Measurements from ENCODE around the gene ADAM22. TPM values are rescaled to one million over a fixed set of nuclear protein-coding genes. Genes with fewer than 3 reads are reported as not detected.

Gene ADAM22
- total and polyA plus RNA-seq, 4 donors: 0.04 to 0.61 (median 0.15) TPM

GRCh38 chr7:88091988-88092675, 158.1 kb downstream of the ADAM22 start:
- Histone ChIP-seq H3K27ac (ENCODE audit: low read depth in 1 of 2, low read length in 2 of 2) (no peak overlapping the region), H3K27me3 (ENCODE audit: control insufficient read depth in 4 of 4, insufficient read depth in 4 of 4, low read length in 3 of 4) (no peaks in the 10 kb centered on the region), H3K4me3 (ENCODE audit: low read depth in 1 of 3, low read length in 3 of 3) (no peak overlapping the region), H3K36me3 (ENCODE audit: control insufficient read depth in 4 of 4, insufficient read depth in 3 of 4, low read depth in 1 of 4, low read length in 3 of 4) (no peaks in the 10 kb centered on the region), H3K9me3 (ENCODE audit: control insufficient read depth in 4 of 4, low read length in 3 of 4) (no peaks in the 10 kb centered on the region), H3K9ac (ENCODE audit: low read depth in 1 of 2, low read length in 2 of 2) (no peak overlapping the region), H3K4me1 (ENCODE audit: control insufficient read depth in 4 of 4, insufficient read depth in 4 of 4, low read length in 3 of 4) (no peaks in the 10 kb centered on the region)
- TF ChIP-seq HNF4A (conservative IDR thresholded peaks at IDR 0.05) (no peak), TAF1 (conservative IDR thresholded peaks at IDR 0.05) (no peak), FOXA1 (IDR thresholded peaks at IDR 0.05) (no peak), RAD21 (IDR thresholded peaks at IDR 0.05) (no peak), GABPA (IDR thresholded peaks at IDR 0.05 in 1 of 2, conservative IDR thresholded peaks at IDR 0.05 in 1 of 2) (no peak), EGR1 (IDR thresholded peaks at IDR 0.05; ENCODE audit: low read depth in 2 of 2) (no peak), RXRA (IDR thresholded peaks at IDR 0.05) (no peak), NR2F2 (IDR thresholded peaks at IDR 0.05) (no peak), YY1 (IDR thresholded peaks at IDR 0.05) (no peak), JUND (IDR thresholded peaks at IDR 0.05) (no peak), CTCF (IDR thresholded peaks at IDR 0.05; ENCODE audit: low read depth, low read length, missing input control) (no peak), SP1 (IDR thresholded peaks at IDR 0.05) (no peak), HNF4G (IDR thresholded peaks at IDR 0.05) (no peak), FOXA2 (IDR thresholded peaks at IDR 0.05) (no peak)
- TF ChIP-seq, protein P1, sequence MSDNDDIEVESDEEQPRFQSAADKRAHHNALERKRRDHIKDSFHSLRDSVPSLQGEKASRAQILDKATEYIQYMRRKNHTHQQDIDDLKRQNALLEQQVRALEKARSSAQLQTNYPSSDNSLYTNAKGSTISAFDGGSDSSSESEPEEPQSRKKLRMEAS (IDR thresholded peaks at IDR 0.05): no peak
- TF ChIP-seq, protein P2, sequence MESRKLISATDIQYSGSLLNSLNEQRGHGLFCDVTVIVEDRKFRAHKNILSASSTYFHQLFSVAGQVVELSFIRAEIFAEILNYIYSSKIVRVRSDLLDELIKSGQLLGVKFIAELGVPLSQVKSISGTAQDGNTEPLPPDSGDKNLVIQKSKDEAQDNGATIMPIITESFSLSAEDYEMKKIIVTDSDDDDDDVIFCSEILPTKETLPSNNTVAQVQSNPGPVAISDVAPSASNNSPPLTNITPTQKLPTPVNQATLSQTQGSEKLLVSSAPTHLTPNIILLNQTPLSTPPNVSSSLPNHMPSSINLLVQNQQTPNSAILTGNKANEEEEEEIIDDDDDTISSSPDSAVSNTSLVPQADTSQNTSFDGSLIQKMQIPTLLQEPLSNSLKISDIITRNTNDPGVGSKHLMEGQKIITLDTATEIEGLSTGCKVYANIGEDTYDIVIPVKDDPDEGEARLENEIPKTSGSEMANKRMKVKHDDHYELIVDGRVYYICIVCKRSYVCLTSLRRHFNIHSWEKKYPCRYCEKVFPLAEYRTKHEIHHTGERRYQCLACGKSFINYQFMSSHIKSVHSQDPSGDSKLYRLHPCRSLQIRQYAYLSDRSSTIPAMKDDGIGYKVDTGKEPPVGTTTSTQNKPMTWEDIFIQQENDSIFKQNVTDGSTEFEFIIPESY (IDR thresholded peaks at IDR 0.05): no peak
- 94% methylated on average over 3 of the region's 3 CpGs for WGBS
- no peak for DNase-seq (ENCODE audit: low spot score)

DNA sequence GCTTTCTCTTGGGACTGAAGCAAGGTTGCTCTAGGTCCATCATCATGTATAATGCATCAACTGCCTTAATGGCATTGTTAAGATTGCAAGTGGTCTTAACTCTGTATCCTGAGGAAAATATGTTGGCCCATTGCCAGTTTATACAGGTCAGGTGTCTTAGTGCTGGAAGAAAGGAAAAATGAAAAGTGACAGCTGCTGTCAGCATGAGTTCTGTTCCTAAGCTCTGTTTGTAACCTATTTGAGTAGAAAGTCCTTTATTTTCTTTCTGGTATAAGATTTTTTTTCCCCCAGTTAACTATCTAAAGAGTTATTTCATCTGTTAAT, 158.6 kb downstream of the ADAM22 start:
- H3K27ac ChIP-seq (ENCODE audit: low read depth in 1 of 2, low read length in 2 of 2): no peak overlapping the region
- H3K9ac ChIP-seq (ENCODE audit: low read depth in 1 of 2, low read length in 2 of 2): no peak overlapping the region
- TF ChIP-seq EGR1 (IDR thresholded peaks at IDR 0.05; ENCODE audit: low read depth in 2 of 2): no peak
- TF ChIP-seq CTCF (IDR thresholded peaks at IDR 0.05; ENCODE audit: low read depth, low read length, missing input control): no peak
- TF ChIP-seq GABPA (IDR thresholded peaks at IDR 0.05 in 1 of 2, conservative IDR thresholded peaks at IDR 0.05 in 1 of 2): no peak
- TF ChIP-seq, protein P2 (IDR thresholded peaks at IDR 0.05): no peak
- TF ChIP-seq REST (IDR thresholded peaks at IDR 0.05): no peak
- TF ChIP-seq RXRA (IDR thresholded peaks at IDR 0.05): no peak
- no peak for TF ChIP-seq SP1 (IDR thresholded peaks at IDR 0.05)
- no peak for TF ChIP-seq ATF3 (IDR thresholded peaks at IDR 0.05)
- TF ChIP-seq TAF1 (conservative IDR thresholded peaks at IDR 0.05): no peak
- TF ChIP-seq, protein P1 (IDR thresholded peaks at IDR 0.05): no peak
- TF ChIP-seq HNF4G (IDR thresholded peaks at IDR 0.05): no peak
- TF ChIP-seq RAD21 (IDR thresholded peaks at IDR 0.05): no peak
- no peak for TF ChIP-seq FOXA2 (IDR thresholded peaks at IDR 0.05)
- TF ChIP-seq JUND (IDR thresholded peaks at IDR 0.05): no peak
- no peak for TF ChIP-seq YY1 (IDR thresholded peaks at IDR 0.05)
- no peak for TF ChIP-seq NR2F2 (IDR thresholded peaks at IDR 0.05)
- no peaks in the 10 kb centered on the region for H3K27me3 ChIP-seq (ENCODE audit: control insufficient read depth in 4 of 4, insufficient read depth in 4 of 4, low read length in 3 of 4)
- no peaks in the 10 kb centered on the region for H3K36me3 ChIP-seq (ENCODE audit: control insufficient read depth in 4 of 4, insufficient read depth in 3 of 4, low read depth in 1 of 4, low read length in 3 of 4)
- DNase-seq (ENCODE audit: low spot score): no peak
- no peaks in the 10 kb centered on the region for H3K4me1 ChIP-seq (ENCODE audit: control insufficient read depth in 4 of 4, insufficient read depth in 4 of 4, low read length in 3 of 4)
- no peaks in the 10 kb centered on the region for H3K9me3 ChIP-seq (ENCODE audit: control insufficient read depth in 4 of 4, low read length in 3 of 4)
- no peak overlapping the region for H3K4me3 ChIP-seq (ENCODE audit: low read depth in 1 of 3, low read length in 3 of 3)

Data from liver (tissue), 9 donors.